Frontal cortex (tissue), 4 donors: ENCODE measurements around the gene MCF2L. TPM values are rescaled to one million over a fixed set of nuclear protein-coding genes. Genes with fewer than 3 reads are reported as not detected.
"Not testable (repeated sequence)": the region's sequence is repeated elsewhere in the genome, so short reads cannot be mapped to it uniquely, and the experiment has no call there.

ENCODE experiments used
- DNase-seq, 2 donors: peaks; one replicate each; pipeline ENCODE4 v3.0.0; 2012; ENCODE audit warnings: low spot score in 2 of 2
- FAIRE-seq: peaks from 2 replicates; lab custom pipeline; 2012; peaks lifted over from hg19 to GRCh38; lab: Jason Lieb, UNC
- total RNA-seq: library from RNA; depleted of rRNA; stranded (reverse); fragments of >200 nt; gene quantifications from one replicate; pipeline ENCODE4 v1.2.3, GENCODE V29; 2014
- donor health status: control.
- donor health status: control.
- donor health status: control.

MCF2L gene
- total RNA-seq = 137 TPM

- DNase-seq = peak; percentile 69 to 75
- no peak for FAIRE-seq
Observed at GRCh38 chr13:112968910-112969691, at the start of gene MCF2L. TSS of gene MCF2L (plus strand) at chr13:112969214. CDS start at chr13:112969380, 166 bp downstream.

GRCh38 chr13:112923962-112924361 lies 45.1 kb upstream of the MCF2L start:
- no peak for FAIRE-seq

DNA sequence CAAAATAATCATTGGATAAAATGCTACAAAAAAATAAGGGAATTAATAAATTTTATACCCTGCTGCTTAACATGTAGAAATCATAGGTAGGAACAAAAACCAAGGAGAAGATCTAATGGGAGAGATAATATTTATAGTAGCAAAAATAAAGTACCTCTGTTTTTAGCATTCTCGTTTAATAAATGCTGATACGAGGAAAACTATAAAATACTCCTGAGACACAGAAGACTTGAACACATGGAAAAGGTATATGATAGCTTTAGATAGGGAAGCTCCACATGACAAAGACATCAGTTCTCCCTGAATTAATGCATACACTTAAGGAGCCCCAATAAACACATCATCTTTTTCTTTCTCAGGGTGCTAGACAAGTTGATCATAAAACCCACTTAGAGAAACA lies 44.6 kb upstream of the MCF2L start:
- no peak for DNase-seq
- no peak for FAIRE-seq

More at GRCh38 chr13:112923962-112924361, 45.1 kb upstream of the MCF2L start:
- DNase-seq = no peak

- DNase-seq = no peak
- FAIRE-seq = no peak
Observed at GRCh38 chr13:112926003-112926402, 43.0 kb upstream of the MCF2L start.

- DNase-seq (no peak), FAIRE-seq (no peak)
Observed at GRCh38 chr13:112926993-112927392, 42.0 kb upstream of the MCF2L start.

- FAIRE-seq = no peak
- DNase-seq = no peak
Observed at GRCh38 chr13:112928020-112928971, 40.7 kb upstream of the MCF2L start.

DNA sequence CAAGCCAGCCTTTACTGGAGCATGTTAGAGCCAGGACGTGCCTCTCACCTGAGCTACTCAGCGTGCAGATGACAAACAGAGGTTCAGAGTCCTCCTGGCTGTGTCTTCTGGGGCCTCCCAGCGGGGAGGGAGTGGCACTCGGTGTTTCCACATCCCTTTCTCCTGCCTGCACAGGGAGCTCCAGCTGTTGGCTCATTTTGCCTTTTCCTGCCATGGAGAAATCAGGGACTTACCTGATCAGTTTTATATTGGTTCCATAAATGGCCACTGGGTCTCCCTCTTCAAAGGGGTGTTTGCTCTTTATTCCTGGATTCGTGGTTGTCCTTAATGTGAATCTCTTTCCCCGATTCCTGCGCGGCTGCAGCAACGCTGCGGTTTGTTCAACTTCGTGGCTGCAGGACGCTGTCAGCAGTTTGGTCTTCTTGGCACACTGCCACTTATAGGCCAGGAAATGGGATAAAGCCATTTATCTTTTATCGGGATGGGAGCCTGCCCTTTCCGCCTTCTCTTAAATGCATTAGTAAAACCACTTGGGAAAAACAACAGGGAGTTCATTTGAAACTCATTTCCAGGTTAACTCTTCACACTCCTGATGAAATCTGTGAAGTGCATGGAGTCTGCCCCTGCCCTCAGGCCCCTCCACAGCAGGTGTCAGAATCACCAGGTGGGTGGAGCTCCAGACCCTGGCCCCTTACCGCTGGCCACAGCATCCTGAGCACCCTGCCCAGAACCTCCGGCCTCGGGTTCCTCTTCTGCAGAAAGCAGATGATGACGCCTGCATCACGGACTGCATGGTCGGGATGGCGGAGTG lies 39.8 kb upstream of the MCF2L start:
- DNase-seq = no peak
- FAIRE-seq = no peak

GRCh38 chr13:112929783-112930055 lies 39.3 kb upstream of the MCF2L start:
- DNase-seq = no peak
- no peak for FAIRE-seq

GRCh38 chr13:112930192-112930591 lies 38.8 kb upstream of the MCF2L start:
- FAIRE-seq (no peak), DNase-seq (no peak)

DNA sequence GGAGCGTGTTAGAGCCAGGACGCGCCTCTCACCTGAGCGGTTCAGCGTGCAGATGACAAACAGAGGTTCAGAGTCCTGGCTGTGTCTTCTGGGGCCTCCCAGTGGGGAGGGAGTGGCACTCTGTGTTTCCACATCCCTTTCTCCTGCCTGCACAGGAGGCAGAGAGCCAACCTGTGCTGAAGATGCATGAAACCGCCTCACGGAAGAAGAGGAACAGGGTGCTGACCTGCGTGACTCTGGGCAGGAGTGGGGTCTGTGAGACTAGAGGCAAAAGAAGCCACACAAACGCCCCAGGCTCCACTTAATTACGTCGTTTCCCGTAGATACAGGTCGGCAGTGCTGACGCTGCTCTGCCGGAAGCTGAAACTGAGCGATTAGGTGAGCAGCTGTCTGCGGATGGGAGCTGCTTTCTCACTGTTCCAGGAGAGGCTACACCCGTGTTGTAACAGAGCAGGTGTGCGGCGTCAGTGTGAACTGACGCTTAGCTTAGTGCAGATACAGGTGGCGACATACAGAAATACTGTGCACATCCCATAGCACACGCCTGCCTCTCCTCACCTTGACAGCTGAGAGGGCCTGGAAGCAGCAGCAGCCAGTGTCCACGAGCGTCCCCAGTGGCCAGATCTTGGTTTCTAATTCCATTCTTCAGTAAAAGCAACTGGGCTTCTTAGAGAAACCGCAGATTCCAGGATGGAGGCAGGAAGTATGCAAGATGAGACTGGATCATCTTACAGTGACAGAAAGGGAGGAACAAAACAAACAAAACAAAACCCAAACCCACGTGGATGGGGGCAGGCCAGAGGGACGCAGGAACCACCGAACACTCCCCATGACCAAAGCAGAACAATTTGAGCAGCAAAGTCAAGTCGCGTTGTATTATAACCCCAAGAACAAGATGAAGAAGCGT lies 37.7 kb upstream of the MCF2L start:
- DNase-seq (peak in 1 of 2 donors; percentile 59), FAIRE-seq (no peak)

GRCh38 chr13:112932971-112933370 lies 36.0 kb upstream of the MCF2L start:
- FAIRE-seq (no peak), DNase-seq (no peak)

GRCh38 chr13:112933649-112934048 lies 35.4 kb upstream of the MCF2L start:
- DNase-seq (no peak), FAIRE-seq (no peak)

GRCh38 chr13:112934078-112934477 lies 34.9 kb upstream of the MCF2L start:
- no peak for DNase-seq
- no peak for FAIRE-seq

GRCh38 chr13:112938680-112939079 lies 30.3 kb upstream of the MCF2L start:
- no peak for FAIRE-seq
- no peak for DNase-seq

DNA sequence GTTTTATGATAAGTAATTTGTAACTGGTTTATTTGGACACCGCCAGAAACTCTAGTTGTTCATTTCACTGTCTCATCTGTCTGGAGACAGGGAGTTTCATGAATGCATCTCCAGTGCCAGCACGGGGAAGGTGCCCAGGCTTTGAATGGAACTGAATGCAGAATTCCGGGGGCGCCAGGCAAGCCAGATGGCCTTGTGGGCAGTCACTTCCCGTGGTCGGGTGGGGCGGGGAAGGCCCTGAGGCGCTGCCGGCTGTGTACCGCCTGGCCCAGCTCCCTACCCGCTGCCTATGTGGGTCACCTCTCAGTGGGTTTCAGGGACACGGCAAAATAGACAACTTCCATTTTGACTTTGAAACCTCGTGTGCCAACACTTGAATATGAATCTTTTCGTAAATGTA lies 28.8 kb upstream of the MCF2L start:
- DNase-seq (peak in 1 of 2 donors; percentile 43), FAIRE-seq (no peak)

DNA sequence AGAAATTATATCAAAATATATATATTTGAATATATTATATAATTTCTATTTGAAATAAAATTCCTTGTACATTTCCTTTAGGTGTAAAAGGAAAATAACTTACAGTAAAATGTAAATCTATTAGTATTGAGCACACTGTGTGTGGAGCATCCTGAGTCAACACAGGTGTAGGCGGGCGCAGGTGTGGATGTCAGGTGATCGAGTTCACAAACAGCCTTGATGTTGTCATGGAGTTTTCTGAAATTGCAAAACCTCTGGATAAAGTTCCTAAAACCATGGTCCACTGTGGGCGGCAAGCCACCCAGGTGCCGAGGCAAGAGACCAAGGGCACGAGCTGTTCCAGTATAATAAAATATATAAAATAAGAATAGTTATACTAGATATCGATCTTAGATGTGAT lies 27.7 kb upstream of the MCF2L start:
- FAIRE-seq (peak; percentile 23), DNase-seq (no peak)

DNA sequence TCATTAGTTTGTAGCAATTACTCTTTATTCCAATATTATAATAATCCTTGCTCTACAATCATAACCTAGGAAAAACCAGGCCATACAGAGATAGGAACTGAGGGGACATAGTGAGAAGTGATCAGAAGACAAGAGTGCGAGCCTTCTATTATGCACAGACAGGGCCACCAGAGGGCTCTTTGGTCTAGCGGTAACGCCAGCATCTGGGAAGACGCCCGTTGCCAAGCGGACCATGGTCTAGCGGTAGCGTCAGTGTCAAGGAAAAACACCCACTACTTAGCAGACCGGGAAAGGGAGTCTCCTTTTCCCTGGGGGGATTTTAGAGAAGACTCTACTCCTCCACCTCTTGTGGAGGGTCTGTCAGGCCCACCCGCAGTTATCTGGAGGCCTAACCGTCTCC lies 27.2 kb upstream of the MCF2L start:
- FAIRE-seq, DNase-seq: not testable (repeated sequence)

DNA sequence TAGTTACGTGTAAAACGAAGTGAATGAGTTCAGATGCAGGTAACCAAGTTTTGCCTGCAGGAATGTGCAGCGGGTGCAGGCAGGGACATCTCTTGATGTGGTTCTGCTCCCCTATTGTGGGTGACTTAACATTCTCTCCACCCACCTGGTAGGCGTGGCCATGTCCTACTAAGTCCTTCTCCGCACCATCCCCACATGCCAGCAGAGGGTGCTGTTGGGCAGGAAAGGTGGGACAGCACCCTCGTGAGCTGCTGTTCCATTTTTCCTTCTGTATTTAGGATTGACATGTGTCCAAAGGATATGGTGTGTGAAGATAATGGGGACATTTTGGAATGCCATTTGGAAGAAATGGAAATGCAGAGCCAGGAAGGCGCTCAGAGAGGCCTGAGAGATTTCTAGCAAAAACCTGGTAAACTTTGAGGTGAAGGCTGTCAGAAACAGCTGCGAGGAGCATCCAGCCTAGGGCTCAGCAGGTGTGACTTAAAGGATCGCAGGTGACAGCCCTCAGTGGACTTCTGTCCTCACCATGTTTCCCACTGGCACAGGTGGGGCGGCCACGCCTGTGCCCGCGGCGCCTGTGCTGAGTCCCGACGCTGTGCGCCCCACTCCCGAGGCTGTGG lies 26.2 kb upstream of the MCF2L start:
- DNase-seq (peak; percentile 87 to 88), FAIRE-seq (peak; percentile 53)
